ENCODE data around the gene ADAMTS6.
"Not testable (repeated sequence)": the region's sequence is repeated elsewhere in the genome, so short reads cannot be mapped to it uniquely, and the experiment has no call there.

The ADAMTS6 gene

GRCh38 chr5:65481635-65482295 is at the start of gene ADAMTS6:
Gene ADAMTS6 (minus strand): TSS chr5:65481920. CDS start chr5:65473673, 8,247 bp downstream.
- DNase-seq (ENCODE audit: low read depth): peak; percentile 94

GRCh38 chr5:65530904-65531303 is 49.2 kb upstream of the ADAMTS6 start:
- no peak for DNase-seq (ENCODE audit: low read depth)

GRCh38 chr5:65525726-65526125 is 44.0 kb upstream of the ADAMTS6 start:
- DNase-seq (ENCODE audit: low read depth): no peak

- DNase-seq (ENCODE audit: low read depth): no peak
Observed at GRCh38 chr5:65512170-65512937, 30.6 kb upstream of the ADAMTS6 start.

- no peak for DNase-seq (ENCODE audit: low read depth)
Observed at GRCh38 chr5:65508978-65509377, 27.3 kb upstream of the ADAMTS6 start.

- no peak for DNase-seq (ENCODE audit: low read depth)
Observed at GRCh38 chr5:65506961-65507360, 25.2 kb upstream of the ADAMTS6 start.

- DNase-seq (ENCODE audit: low read depth): no peak
Observed at GRCh38 chr5:65489119-65489518, 7.4 kb upstream of the ADAMTS6 start.

GRCh38 chr5:65488038-65488687 is 6.4 kb upstream of the ADAMTS6 start:
- not testable (repeated sequence) for DNase-seq (ENCODE audit: low read depth)

GRCh38 chr5:65486803-65487202 is 5.1 kb upstream of the ADAMTS6 start:
- not testable (repeated sequence) for DNase-seq (ENCODE audit: low read depth)

GRCh38 chr5:65485405-65485804 is 3.7 kb upstream of the ADAMTS6 start:
- no peak for DNase-seq (ENCODE audit: low read depth)

- DNase-seq (ENCODE audit: low read depth): peak; percentile 46
Observed at GRCh38 chr5:65483546-65484346, 2.0 kb upstream of the ADAMTS6 start.

- DNase-seq (ENCODE audit: low read depth): peak; percentile 40
Observed at GRCh38 chr5:65482736-65483545, 1.2 kb upstream of the ADAMTS6 start.

- DNase-seq (ENCODE audit: low read depth): peak; percentile 32
Observed at GRCh38 chr5:65482296-65482735, 596 bp upstream of the ADAMTS6 start.

GRCh38 chr5:65481171-65481581 is 544 bp downstream of the ADAMTS6 start:
- no peak for DNase-seq (ENCODE audit: low read depth)

GRCh38 chr5:65480306-65480865 is 1.3 kb downstream of the ADAMTS6 start:
- DNase-seq (ENCODE audit: low read depth): peak; percentile 67

- DNase-seq (ENCODE audit: low read depth): no peak
Observed at GRCh38 chr5:65479527-65479926, 2.2 kb downstream of the ADAMTS6 start.

GRCh38 chr5:65478336-65478735 is 3.4 kb downstream of the ADAMTS6 start:
- no peak for DNase-seq (ENCODE audit: low read depth)

- no peak for DNase-seq (ENCODE audit: low read depth)
Observed at GRCh38 chr5:65475895-65476294, 5.8 kb downstream of the ADAMTS6 start.

- DNase-seq (ENCODE audit: low read depth): no peak
Observed at GRCh38 chr5:65475336-65475735, 6.4 kb downstream of the ADAMTS6 start.

GRCh38 chr5:65474130-65474711 is 7.5 kb downstream of the ADAMTS6 start:
- no peak for DNase-seq (ENCODE audit: low read depth)

All from non-pigmented ciliary epithelial cell (primary cell).